GM18502 (cell line): ENCODE measurements around the gene EXOC4.
"Not testable (repeated sequence)": the region's sequence is repeated elsewhere in the genome, so short reads cannot be mapped to it uniquely, and the experiment has no call there.

Source experiments
- ATAC-seq: cut with Tn5 transposase; IDR thresholded peaks from one replicate; pipeline ENCODE4 v1.9.1; 2021; ENCODE audit warnings: mild to moderate bottlenecking; ENCODE audit not compliant: unreplicated experiment, poor library complexity

EXOC4 gene

GRCh38 chr7:133275008-133275407 is 22.1 kb downstream of the EXOC4 start:
- ATAC-seq: no peak

DNA sequence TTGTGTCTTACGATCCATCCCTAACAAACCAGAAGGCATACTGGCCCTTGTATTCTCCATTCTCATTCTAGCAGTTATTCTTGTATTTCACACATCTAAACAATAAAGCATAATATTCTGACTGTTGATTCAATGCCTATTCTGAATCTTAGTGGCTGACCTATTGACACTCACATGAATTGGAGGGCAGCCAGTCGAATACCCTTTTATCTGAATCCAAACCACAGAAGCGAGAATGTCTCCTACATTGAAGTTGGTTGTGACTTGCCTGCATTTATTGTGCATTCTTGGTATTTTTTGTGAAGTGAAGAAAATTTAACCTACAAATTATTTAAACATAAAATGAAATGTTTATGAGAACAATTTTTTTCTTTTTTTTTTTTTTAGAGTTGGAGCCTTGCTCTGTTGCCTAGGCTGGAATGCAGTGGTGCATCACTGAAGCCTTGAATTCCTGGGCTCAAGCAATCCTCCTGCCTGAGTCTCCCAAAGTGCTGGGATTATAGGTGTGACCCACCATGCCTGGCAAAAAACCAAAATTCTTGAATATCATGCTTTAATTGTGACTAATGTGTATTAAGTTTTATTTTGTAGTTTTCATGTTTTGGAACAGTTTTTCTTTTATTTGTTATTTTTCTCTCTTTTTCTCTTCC is 22.7 kb downstream of the EXOC4 start:
- ATAC-seq: no peak

- ATAC-seq: not testable (repeated sequence)
These were observed 26.1 kb downstream of the EXOC4 start for GRCh38 chr7:133278975-133279374.

GRCh38 chr7:133282094-133282493 is 29.2 kb downstream of the EXOC4 start:
- ATAC-seq: no peak

GRCh38 chr7:133284092-133284491 is 31.2 kb downstream of the EXOC4 start:
- no peak for ATAC-seq

DNA sequence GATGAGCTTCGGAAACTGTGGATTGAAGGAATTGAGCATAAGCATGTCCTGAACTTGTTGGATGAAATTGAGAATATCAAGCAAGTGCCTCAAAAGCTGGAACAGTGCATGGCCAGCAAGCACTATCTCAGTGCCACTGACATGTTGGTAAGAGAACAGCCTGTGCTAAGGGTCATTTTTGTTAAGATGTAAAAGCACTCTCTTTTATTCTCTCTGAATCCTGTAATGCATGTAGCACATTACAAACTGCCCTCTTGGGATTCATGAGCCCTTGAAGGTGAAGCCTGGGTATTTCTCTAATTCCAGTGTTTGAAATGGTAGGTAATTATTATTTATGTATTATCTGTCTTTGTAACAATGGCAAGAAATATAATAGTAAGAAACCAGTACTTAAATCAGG is 36.1 kb downstream of the EXOC4 start:
- ATAC-seq: no peak

DNA sequence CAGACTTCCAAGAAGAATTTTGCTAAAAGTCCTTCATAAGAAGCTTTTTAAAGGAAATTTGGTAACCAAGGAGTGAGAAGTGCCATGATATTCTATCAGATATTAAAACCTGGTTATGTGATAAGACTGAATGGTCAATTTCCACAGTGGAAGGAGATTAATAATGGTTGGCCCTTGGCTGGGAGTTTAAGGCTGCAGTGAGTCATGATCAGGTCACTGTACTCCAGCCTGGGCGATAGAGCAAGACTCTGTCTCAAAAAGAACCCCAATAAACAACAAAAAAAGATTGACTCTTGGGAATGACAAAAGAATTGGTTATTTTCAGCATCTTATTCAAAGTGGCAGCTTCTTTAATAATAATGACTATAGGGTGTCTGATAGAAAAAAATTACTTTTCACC is 37.2 kb downstream of the EXOC4 start:
- no peak for ATAC-seq

GRCh38 chr7:133290676-133291333 is 37.9 kb downstream of the EXOC4 start:
- no peak for ATAC-seq

GRCh38 chr7:133292631-133293030 is 39.8 kb downstream of the EXOC4 start:
- no peak for ATAC-seq

DNA sequence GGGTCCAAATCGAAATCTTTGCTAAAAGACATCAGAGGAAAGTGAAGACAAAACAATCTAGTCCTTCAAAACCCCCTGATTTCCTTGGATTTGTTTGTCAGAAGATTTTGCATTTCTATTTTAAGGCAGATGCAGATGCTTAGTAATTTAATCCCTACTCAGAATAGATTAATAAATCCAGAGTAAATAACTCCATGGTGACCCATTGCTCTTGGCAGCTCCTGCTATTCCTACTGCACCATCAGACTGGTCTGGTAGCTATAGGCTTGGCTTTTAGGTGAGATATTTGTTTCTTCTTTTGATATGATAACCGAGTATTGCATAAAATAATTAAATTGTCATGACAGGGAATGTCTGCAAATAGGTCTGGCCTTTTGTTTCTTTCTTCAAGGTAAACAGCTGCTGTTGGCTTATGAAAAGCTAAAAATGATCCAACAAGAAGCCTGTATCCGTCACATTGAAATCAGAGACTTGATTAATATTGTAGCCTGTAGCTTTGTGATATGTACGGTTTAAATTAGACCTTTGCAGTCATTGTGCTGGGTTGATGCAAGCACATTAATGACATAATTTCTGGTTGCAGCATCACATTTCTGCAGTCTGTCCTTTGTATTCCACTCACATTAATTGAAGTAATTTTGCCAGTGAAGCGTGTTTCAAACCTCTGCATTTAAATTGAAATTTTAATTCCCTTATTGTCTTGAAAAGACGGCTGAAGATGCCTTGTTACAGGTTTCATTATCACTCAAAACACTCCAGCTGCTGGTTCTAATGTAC is 40.7 kb downstream of the EXOC4 start:
- no peak for ATAC-seq

DNA sequence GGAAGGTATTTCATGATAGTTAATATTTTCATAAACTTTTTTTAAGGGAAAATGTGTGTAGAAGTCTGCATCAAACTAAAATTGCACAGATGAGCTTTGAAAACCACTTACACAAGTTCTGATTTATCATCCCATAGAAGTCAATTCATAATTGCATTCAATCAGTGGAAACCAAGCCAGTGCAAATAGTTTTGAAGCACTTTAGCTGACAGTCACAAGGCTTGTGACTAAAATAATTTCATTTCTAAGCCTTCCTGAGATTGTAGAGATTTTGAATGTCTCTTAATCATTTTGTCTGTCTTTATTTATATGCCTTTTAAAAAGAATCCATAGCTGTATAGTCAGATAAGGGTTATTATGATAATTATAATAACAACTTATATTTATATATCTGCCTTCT is 41.4 kb downstream of the EXOC4 start:
- ATAC-seq: no peak

- ATAC-seq: no peak
These were observed 42.6 kb downstream of the EXOC4 start for GRCh38 chr7:133295484-133295883.

- no peak for ATAC-seq
These were observed 44.2 kb downstream of the EXOC4 start for GRCh38 chr7:133297093-133297492.

GRCh38 chr7:133298080-133298479 is 45.2 kb downstream of the EXOC4 start:
- no peak for ATAC-seq

DNA sequence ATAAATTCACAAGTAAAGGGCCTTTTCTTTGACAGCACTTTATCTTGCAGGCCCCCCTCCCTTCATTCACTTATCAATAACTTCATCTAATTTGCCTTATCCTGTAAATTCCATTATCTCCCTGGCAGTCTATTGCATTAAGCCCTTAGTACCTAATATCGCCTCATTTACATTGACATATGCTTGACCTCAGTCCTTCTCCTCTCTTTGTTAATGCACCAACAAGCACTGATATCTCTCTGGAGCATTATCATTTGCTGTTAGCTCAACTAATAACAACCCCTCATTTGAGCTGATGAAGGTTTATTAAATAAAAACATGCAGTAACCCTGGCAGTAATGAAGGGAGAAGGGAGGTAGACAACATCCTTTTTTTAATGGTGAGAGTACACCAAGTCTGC is 46.8 kb downstream of the EXOC4 start:
- no peak for ATAC-seq

GRCh38 chr7:133300088-133300487 is 47.2 kb downstream of the EXOC4 start:
- no peak for ATAC-seq

- no peak for ATAC-seq
These were observed 47.9 kb downstream of the EXOC4 start for GRCh38 chr7:133300811-133301210.

DNA sequence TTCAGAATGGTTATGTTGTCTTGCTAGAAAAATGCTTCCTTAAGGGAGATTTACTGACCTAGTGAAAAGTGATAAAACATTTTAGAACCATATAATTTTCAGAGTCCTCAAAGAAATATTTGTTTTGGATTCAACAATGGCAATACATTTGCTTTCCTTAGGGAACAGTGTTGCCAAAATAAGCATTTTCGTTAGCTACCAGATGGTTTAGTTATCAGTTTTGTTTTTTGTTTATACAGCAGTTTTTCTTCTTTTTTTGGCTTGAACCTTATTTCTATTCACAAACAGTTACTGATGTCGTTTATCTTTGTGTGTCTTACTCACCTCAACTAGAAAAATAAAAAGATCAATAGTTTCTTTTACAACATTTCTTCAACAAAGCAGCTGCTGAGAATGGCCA is 48.6 kb downstream of the EXOC4 start:
- ATAC-seq: no peak

GRCh38 chr7:133303372-133303771 is 50.5 kb downstream of the EXOC4 start:
- ATAC-seq: no peak

- ATAC-seq: no peak
These were observed 51.1 kb downstream of the EXOC4 start for GRCh38 chr7:133303931-133304330.

DNA sequence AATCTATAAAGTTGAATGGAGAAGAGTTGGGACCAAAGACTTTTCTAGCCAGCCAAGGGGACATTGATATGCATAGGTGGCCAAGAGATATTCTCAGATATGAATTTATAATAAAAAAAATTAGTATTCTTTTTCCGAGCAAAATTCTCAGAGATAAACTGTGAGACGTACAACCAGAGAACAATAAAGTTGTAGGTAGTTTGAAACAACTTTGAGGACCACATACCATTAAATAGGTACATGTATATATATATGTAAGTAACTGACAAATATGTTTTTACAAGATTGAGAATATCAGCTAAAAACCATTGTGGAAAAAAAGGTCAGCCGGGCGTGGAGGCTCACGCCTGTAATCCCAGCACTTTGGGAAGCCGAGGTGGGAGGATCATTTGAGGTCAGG is 56.5 kb downstream of the EXOC4 start:
- ATAC-seq: no peak
